Measurements from ENCODE around the gene ST3GAL2. TPM values are rescaled to one million over a fixed set of nuclear protein-coding genes. Genes with fewer than 3 reads are reported as not detected.

The ST3GAL2 gene
- total RNA-seq, 1 donor from 2014 or later: 1.7 TPM

DNA sequence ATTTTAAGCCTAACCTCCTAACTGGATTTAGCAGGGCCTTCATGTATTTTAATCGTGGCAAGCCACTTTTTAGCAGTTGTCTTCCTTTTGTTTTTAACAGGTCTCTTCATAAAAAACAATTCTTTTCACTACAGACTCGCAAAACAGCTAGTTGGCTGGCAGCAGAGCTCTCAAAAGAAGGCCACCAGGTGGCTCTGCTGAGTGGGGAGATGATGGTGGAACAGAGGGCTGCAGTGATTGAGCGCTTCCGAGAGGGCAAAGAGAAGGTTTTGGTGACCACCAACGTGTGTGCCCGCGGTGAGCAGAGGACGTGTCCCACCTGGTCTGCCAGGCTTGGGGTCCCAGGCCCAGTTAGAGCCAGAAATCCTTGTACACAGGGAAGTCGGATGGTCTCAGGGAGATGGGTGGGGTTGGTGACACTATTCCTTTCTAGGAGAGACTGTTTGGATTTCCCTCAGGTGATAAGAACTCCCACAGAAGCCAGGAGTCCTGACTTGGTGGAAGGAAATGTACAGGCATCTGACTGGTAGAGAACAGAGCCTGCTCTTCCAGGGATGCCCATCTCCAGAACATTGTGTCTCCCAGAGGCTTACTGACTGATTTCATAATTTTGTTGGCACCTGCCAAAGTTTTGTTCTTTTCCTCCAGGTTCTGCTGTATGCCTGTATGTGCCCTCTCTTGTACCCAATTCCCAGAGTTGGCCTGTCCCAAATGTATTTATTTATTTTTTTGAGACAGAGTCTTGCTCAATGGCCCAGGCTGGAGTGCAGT, 107.1 kb downstream of the ST3GAL2 start:
- peak; percentile 53 for ATAC-seq

DNA sequence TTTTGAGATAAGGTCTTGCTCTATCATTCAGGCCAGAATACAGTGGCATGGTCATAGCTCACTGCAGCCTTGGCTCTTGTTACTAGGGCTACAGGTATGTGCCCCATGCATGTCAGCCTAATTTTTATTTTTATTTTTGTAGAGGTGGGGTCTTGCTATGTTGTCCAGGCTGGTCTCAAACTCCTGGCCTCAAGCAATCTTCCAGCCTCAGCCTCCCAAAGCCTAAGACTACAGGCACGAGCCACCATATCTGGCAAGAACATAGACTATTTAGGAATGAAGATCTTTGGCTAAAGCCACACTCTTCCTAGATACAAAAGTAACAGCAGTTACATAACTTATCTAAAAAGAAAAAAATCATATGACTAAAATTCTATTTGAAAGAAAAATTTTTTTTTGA, 107.8 kb downstream of the ST3GAL2 start:
- no peak for ATAC-seq

Other genes starting within 250 kb of the ST3GAL2 start
- gene EXOSC6, start 187.2 kb downstream of the ST3GAL2 start, total RNA-seq: 15.1 TPM
- 53.4 TPM for gene AARS1, start 149.6 kb downstream of the ST3GAL2 start, total RNA-seq
- 16.7 TPM for gene DDX19B, start 139.9 kb downstream of the ST3GAL2 start, total RNA-seq
- gene DDX19A, start 92.2 kb downstream of the ST3GAL2 start, total RNA-seq: 19.2 TPM
- gene FCSK, start 15.5 kb upstream of the ST3GAL2 start, total RNA-seq: 10.0 TPM
- gene COG4, start 84.5 kb upstream of the ST3GAL2 start, total RNA-seq: 53.2 TPM
- gene SF3B3, start 84.7 kb upstream of the ST3GAL2 start, total RNA-seq: 221 TPM
- gene IL34, start 207.5 kb upstream of the ST3GAL2 start, total RNA-seq: 7.9 TPM
- 32.8 TPM for gene MTSS2, start 247.0 kb upstream of the ST3GAL2 start, total RNA-seq

Measured in esophagus mucosa (tissue), 1 donor.